ENCODE results near the gene SLC6A8.
"Not testable (repeated sequence)": the region's sequence is repeated elsewhere in the genome, so short reads cannot be mapped to it uniquely, and the experiment has no call there.

SLC6A8 gene

DNA sequence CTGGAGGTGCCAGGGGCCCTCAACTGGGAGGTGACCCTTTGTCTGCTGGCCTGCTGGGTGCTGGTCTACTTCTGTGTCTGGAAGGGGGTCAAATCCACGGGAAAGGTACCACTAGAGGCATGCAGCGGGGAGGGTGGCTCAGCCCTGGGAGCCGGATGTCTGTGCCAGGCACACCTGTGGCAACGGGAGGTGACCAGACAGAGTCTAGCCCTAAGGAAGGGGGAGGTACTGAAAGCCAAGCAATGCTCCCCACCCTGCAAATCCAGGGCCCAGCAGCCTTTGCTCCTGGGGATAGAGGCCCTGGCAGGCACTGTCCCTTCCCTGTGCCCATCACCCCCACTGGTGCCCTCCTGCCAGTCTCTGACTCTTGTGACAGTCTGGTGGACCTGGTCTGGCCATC is 4.3 kb downstream of the SLC6A8 start:
- in situ Hi-C loops (cut with HindIII; ENCODE audit: low sequenced_read_pairs): no loop called here

- in situ Hi-C loops (cut with HindIII; ENCODE audit: low sequenced_read_pairs): no loop called here
Measured at GRCh38 chrX:153692611-153693156, 5.0 kb downstream of the SLC6A8 start.

GRCh38 chrX:153693216-153694086 is 5.7 kb downstream of the SLC6A8 start:
- in situ Hi-C loops (cut with HindIII; ENCODE audit: low sequenced_read_pairs): no loop called here

GRCh38 chrX:153694256-153694655 is 6.5 kb downstream of the SLC6A8 start:
- in situ Hi-C loops (cut with HindIII; ENCODE audit: low sequenced_read_pairs): not testable (repeated sequence)

DNA sequence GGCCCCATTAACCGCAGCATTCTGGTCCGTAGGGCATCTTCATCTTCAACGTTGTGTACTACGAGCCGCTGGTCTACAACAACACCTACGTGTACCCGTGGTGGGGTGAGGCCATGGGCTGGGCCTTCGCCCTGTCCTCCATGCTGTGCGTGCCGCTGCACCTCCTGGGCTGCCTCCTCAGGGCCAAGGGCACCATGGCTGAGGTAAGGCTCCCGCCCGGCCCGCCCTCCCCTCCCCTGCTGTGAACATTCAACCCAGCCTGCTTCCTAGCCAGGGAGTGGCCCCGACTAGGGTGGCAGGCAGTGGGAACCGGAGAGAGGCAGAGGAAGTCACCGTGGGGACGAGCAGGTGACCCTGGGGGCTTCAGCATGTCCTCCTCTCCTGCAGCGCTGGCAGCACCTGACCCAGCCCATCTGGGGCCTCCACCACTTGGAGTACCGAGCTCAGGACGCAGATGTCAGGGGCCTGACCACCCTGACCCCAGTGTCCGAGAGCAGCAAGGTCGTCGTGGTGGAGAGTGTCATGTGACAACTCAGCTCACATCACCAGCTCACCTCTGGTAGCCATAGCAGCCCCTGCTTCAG is 7.1 kb downstream of the SLC6A8 start:
- in situ Hi-C loops (cut with HindIII; ENCODE audit: low sequenced_read_pairs): no loop called here

GRCh38 chrX:153696100-153696499 is 8.4 kb downstream of the SLC6A8 start:
- in situ Hi-C loops (cut with HindIII; ENCODE audit: low sequenced_read_pairs): no loop called here

- in situ Hi-C loops (cut with HindIII; ENCODE audit: low sequenced_read_pairs): not testable (repeated sequence)
Measured at GRCh38 chrX:153696538-153696937, 8.8 kb downstream of the SLC6A8 start.

GRCh38 chrX:153696986-153697722 is 9.4 kb downstream of the SLC6A8 start:
- in situ Hi-C loops (cut with HindIII; ENCODE audit: low sequenced_read_pairs): not testable (repeated sequence)

GRCh38 chrX:153697924-153698865 is 10.5 kb downstream of the SLC6A8 start:
- in situ Hi-C loops (cut with HindIII; ENCODE audit: low sequenced_read_pairs): no loop called here

GRCh38 chrX:153699210-153699783 is 11.6 kb downstream of the SLC6A8 start:
- in situ Hi-C loops (cut with HindIII; ENCODE audit: low sequenced_read_pairs): not testable (repeated sequence)

DNA sequence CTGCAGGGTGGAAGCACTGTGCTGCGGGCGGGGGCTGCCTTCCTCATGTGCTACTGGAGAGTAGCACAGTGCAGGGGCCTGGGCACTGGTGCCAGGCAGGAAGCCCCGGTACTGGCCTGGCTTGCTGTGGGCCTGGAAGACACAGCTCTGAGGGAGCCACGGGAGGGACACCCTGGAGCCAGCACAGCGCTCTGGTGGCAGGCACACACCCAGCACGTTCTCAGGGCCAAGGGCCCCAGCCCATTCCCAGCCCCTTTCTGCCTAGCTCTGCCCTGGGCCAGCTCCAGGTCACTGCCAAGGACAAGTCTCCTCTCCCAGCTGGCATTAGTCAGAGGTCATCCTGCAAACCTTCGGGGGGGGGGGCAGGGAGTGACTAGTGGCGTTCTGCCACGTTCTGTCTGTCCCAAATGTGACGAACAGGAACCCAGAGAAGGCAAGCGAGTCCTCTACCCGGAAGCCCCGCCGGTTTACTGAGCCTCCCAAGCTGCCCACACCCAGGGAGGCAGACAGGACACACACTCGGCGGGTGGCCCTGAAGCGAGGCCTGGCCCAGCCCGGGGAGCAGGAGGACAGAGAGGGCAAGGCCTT is 12.2 kb downstream of the SLC6A8 start:
- in situ Hi-C loops (cut with HindIII; ENCODE audit: low sequenced_read_pairs): not testable (repeated sequence)

DNA sequence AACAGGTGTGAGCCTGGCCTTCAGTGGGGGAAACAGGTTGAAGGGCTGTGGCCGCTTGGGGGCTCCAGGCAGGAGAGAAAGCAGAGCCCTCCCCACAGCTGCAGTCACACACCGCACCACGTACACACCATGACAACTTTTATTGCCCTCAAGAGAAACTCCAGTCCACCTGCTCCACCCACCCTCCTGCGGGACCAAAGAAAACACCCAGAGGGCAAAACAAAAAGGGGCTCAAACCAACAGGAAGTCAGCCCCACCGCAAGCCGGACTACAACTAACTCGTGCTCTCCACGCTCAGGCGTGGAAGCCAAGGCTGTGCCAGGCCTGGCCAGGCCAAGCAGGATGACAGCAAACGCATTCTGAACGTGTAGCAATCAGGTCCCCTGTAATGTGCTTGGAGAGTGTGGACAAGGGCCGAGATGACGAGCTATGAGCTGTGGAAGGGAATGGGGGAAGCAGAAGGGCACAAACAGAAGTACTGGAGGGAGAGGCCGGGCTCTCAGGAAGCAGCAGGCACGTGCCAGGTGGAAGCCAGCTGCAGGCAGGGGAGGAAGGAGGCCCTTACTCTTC is 12.7 kb downstream of the SLC6A8 start:
- in situ Hi-C loops (cut with HindIII; ENCODE audit: low sequenced_read_pairs): no loop called here

GRCh38 chrX:153700967-153701366 is 13.2 kb downstream of the SLC6A8 start:
- in situ Hi-C loops (cut with HindIII; ENCODE audit: low sequenced_read_pairs): no loop called here

- in situ Hi-C loops (cut with HindIII; ENCODE audit: low sequenced_read_pairs): no loop called here
Measured at GRCh38 chrX:153701706-153702105, 14.0 kb downstream of the SLC6A8 start.

DNA sequence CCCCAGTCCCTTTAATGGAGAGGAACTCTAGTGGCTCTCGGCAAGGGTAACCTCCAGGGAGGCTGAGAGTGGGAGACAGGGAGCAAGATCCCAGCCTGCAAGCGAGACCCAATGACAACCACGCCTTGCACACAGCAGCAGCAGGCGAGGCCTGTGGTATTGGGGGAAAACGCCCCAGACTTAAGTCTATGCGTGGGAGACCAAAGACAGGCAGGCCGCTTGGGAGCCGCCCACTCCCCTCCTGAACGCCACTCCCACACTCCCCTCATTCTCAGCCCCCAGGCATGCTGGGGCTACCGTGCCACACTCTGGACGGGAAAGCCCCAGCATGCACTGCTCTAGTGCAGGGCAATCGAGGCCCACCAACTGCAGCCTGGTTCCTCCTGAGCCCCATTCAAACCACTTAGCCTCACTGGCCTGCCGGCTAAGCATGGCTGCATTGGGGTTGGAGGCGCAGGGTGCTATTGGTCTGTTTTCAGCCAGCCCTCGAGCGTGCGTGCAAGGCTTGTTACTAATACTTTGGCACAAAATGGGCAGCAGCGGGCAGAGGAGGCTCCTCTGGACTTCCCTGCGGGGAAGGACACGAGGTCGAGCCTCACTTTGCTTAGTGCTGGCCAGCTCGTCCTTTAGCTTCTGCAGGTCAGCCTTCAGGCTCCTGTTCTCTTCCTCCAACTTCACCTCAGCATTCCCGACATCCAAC is 14.8 kb downstream of the SLC6A8 start:
- in situ Hi-C loops (cut with HindIII; ENCODE audit: low sequenced_read_pairs): no loop called here

DNA sequence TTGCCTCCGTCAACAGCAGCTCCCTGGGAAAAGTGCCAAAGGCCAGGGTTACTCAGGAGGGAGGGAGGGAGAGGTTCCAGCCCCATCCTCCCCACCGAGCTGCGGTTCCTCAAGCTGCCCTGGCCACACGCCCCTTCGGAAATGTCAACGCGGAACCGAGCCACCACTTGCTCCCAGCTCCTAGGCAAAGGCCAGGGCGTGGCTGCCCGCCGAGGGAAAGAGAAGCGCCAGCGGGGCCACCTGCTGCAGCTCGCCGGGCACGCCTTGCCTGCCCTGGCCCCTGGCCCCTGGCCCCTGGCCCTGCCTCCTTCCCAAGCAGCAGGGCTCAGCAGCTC is 15.3 kb downstream of the SLC6A8 start:
- in situ Hi-C loops (cut with HindIII; ENCODE audit: low sequenced_read_pairs): no loop called here

DNA sequence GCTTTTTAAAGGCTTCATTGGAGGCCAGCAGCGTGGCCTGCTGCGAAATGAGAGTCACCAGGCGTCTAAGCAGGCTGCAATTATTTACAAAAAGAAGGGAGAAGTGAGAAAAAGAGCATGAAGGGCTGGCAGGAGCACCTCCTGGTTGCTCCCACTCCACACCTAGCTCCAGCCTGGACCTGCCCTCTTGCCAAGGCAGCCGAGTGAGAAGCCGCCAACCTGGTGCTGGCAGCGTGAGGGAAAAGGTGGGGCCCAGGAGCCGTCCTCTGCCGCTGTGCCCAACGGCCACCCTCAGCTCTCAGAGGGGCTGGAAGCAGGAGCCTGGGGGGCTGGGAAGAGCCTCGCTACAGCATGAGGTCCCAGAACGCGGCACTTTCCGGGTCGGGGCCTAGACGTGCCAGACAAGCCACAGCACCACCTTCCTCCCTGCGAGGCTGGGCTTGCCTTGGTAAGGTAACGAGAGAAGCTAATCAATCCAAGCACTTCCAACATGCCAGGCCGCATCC is 16.3 kb downstream of the SLC6A8 start:
- in situ Hi-C loops (cut with HindIII; ENCODE audit: low sequenced_read_pairs): no loop called here

GRCh38 chrX:153704631-153705402 is 17.1 kb downstream of the SLC6A8 start:
- in situ Hi-C loops (cut with HindIII; ENCODE audit: low sequenced_read_pairs): not testable (repeated sequence)
